H1 (cell line): ENCODE measurements around the gene EPHA8. TPM values are rescaled to one million over a fixed set of nuclear protein-coding genes. Genes with fewer than 3 reads are reported as not detected.

Source experiments
- CTCF ChIA-PET: fragments of 300-600 bp; sonication (Branson Sonifier 250); formaldehyde crosslinking; loops from one replicate; lab custom pipeline; 2021; ENCODE audit not compliant: partially characterized antibody; lab: Charles Lee
- POLR2A ChIA-PET: fragments of 300-600 bp; sonication (Branson Sonifier 250); formaldehyde crosslinking; loops from one replicate; lab custom pipeline; 2021; ENCODE audit warnings: inconsistent platforms; ENCODE audit not compliant: partially characterized antibody; lab: Charles Lee
- DNase-seq, 2 experiments: peaks; one replicate each; pipeline versions ENCODE4 v3.0.0 to v3.0.0-alpha.2; 2010 to 2022; ENCODE audit warnings: low spot score in 2 of 2, low read depth in 1 of 2, mixed read lengths in 1 of 2
- FAIRE-seq: peaks from 2 replicates; lab custom pipeline; 2011; peaks lifted over from hg19 to GRCh38; lab: Jason Lieb, UNC
- H2AFZ ChIP-seq: 2 replicates; pipeline ENCODE4 v1.8.1; 2012; ENCODE audit warnings: low read length, inconsistent platforms
- H2AK5ac ChIP-seq: 2 replicates; pipeline ENCODE4 v1.6.1; 2013; ENCODE audit warnings: low read depth, low read length
- H2BK120ac ChIP-seq: replicated peaks from 2 replicates; pipeline ENCODE3; 2013; ENCODE audit warnings: low read depth, low read length, inconsistent platforms
- H2BK12ac ChIP-seq: 2 replicates; pipeline ENCODE4 v1.6.1; 2013; ENCODE audit warnings: low read depth, low read length
- H2BK15ac ChIP-seq: 2 replicates; pipeline ENCODE4 v1.6.1; 2013; ENCODE audit warnings: low read length
- H2BK20ac ChIP-seq: 2 replicates; pipeline ENCODE4 v1.6.1; 2013; ENCODE audit warnings: low read length
- H2BK5ac ChIP-seq: 2 replicates; pipeline ENCODE4 v1.6.1; 2013; ENCODE audit warnings: low read depth, low read length
- H3K14ac ChIP-seq: 2 replicates; pipeline ENCODE4 v1.6.1; 2013; ENCODE audit warnings: inconsistent platforms; ENCODE audit not compliant: insufficient read length
- H3K18ac ChIP-seq: 2 replicates; pipeline ENCODE4 v1.6.1; 2013; ENCODE audit warnings: low read length; ENCODE audit errors: extremely low read depth
- H3K23ac ChIP-seq: 2 replicates; pipeline ENCODE4 v1.6.1; 2013; ENCODE audit warnings: inconsistent platforms; ENCODE audit not compliant: insufficient read length
- H3K23me2 ChIP-seq: 2 replicates; pipeline ENCODE4 v1.6.1; 2013; ENCODE audit warnings: low read depth, low read length
- H3K27ac ChIP-seq: 2 replicates; pipeline ENCODE4 v1.6.1; 2011; ENCODE audit warnings: low read depth, low read length, inconsistent platforms
- H3K27me3 ChIP-seq, 4 experiments: replicated peaks in 1 of 4; 1 replicate in 1 of 4; 2 replicates in 3 of 4; pipeline versions ENCODE4 v1.6.1 to v1.8.1; 2011 to 2013; ENCODE audit warnings: low read length in 3 of 4, mild to moderate bottlenecking in 3 of 4, inconsistent platforms in 2 of 4, mixed read lengths in 2 of 4, moderate library complexity in 1 of 4; ENCODE audit not compliant: control insufficient read depth in 3 of 4, insufficient read depth in 3 of 4; ENCODE audit errors: extremely low read depth in 1 of 4
- H3K36me3 ChIP-seq, 4 experiments: 2 replicates each; pipeline versions ENCODE4 v1.6.1 to v1.8.1; 2011 to 2013; ENCODE audit warnings: mild to moderate bottlenecking in 4 of 4, low read length in 3 of 4, moderate library complexity in 2 of 4, control low read depth in 1 of 4, inconsistent platforms in 1 of 4; ENCODE audit not compliant: insufficient read depth in 4 of 4, control insufficient read depth in 2 of 4
- H3K4ac ChIP-seq: replicated peaks from 2 replicates; pipeline ENCODE3; 2013; ENCODE audit warnings: low read length, low read depth, mixed read lengths, inconsistent platforms; ENCODE audit not compliant: insufficient read length
- H3K4me1 ChIP-seq, 4 experiments: replicated peaks in 1 of 4; 1 replicate in 1 of 4; 2 replicates in 3 of 4; pipeline versions ENCODE4 v1.6.1 to v1.8.1; 2011 to 2013; ENCODE audit warnings: low read length in 3 of 4, inconsistent platforms in 2 of 4, mixed read lengths in 1 of 4; ENCODE audit not compliant: insufficient read depth in 4 of 4, control insufficient read depth in 3 of 4
- H3K4me2 ChIP-seq, 2 experiments: 2 replicates each; pipeline versions ENCODE4 v1.6.1 to v1.8.1; 2011 to 2013; ENCODE audit warnings: low read depth in 2 of 2, low read length in 2 of 2, control low read depth in 1 of 2, inconsistent platforms in 1 of 2, mild to moderate bottlenecking in 1 of 2; ENCODE audit not compliant: insufficient read depth in 1 of 2
- H3K4me3 ChIP-seq, 4 experiments: fragments of 200-600, 300-600 bp in 1 of 4; sonication (generic), shearing (Covaris generic), sonication (Bioruptor Twin) in 1 of 4; 2 replicates each; pipeline versions ENCODE4 v1.5.1 to v1.8.1; 2011 to 2016; ENCODE audit warnings: low read length in 4 of 4, low read depth in 3 of 4, control low read depth in 2 of 4, inconsistent platforms in 2 of 4, mild to moderate bottlenecking in 2 of 4, mixed read lengths in 1 of 4, moderate library complexity in 1 of 4; ENCODE audit not compliant: insufficient read depth in 2 of 4; ENCODE audit errors: extremely low read depth in 1 of 4
- H3K56ac ChIP-seq: replicated peaks from 2 replicates; pipeline ENCODE3; 2013; ENCODE audit warnings: low read depth, mild to moderate bottlenecking, mixed read lengths, low read length, inconsistent platforms; ENCODE audit not compliant: insufficient read length
- H3K79me1 ChIP-seq: 2 replicates; pipeline ENCODE4 v1.6.1; 2013; ENCODE audit warnings: low read depth, low read length, control low read depth
- H3K79me2 ChIP-seq, 2 experiments: 2 replicates each; pipeline versions ENCODE4 v1.6.1 to v1.8.1; 2012 to 2013; ENCODE audit warnings: low read length in 2 of 2, mild to moderate bottlenecking in 2 of 2, inconsistent platforms in 1 of 2; ENCODE audit not compliant: insufficient read depth in 2 of 2, control insufficient read depth in 1 of 2
- H3K9ac ChIP-seq, 4 experiments: replicated peaks in 1 of 4; 1 replicate in 1 of 4; 2 replicates in 3 of 4; pipeline versions ENCODE4 v1.6.1 to v1.8.1; 2011 to 2013; ENCODE audit warnings: low read depth in 3 of 4, low read length in 3 of 4, control low read depth in 2 of 4, mild to moderate bottlenecking in 2 of 4, moderate library complexity in 2 of 4, inconsistent platforms in 1 of 4; ENCODE audit errors: extremely low read depth in 1 of 4
- H3K9me3 ChIP-seq, 2 experiments: 2 replicates each; pipeline versions ENCODE4 v1.6.1 to v1.8.1; 2012 to 2013; ENCODE audit warnings: mild to moderate bottlenecking in 2 of 2, moderate library complexity in 2 of 2, control low read depth in 1 of 2, inconsistent platforms in 1 of 2, low read depth in 1 of 2, low read length in 1 of 2, mixed read lengths in 1 of 2; ENCODE audit not compliant: insufficient read depth in 2 of 2
- H4K20me1 ChIP-seq, 2 experiments: replicated peaks in 1 of 2; 2 replicates each; pipeline versions ENCODE3 to v1.8.1; 2011 to 2013; ENCODE audit warnings: inconsistent platforms in 2 of 2, low read length in 2 of 2, mild to moderate bottlenecking in 1 of 2; ENCODE audit not compliant: insufficient read depth in 2 of 2, control insufficient read depth in 1 of 2
- H4K5ac ChIP-seq: 2 replicates; pipeline ENCODE4 v1.6.1; 2013; ENCODE audit warnings: low read length, low read depth, mixed read lengths, inconsistent platforms; ENCODE audit not compliant: insufficient read length
- H4K8ac ChIP-seq: 2 replicates; pipeline ENCODE4 v1.8.0; 2013; ENCODE audit warnings: mild to moderate bottlenecking, moderate library complexity, low read length, inconsistent platforms; ENCODE audit not compliant: insufficient read depth; ENCODE audit errors: extremely low read depth
- H4K91ac ChIP-seq: replicated peaks from 2 replicates; pipeline ENCODE3; 2013; ENCODE audit warnings: low read length, mixed read lengths, inconsistent platforms; ENCODE audit not compliant: insufficient read length
- CHD2 ChIP-seq: IDR thresholded peaks from 2 replicates; pipeline ENCODE4 v1.6.1; 2012; ENCODE audit warnings: low read length, improper control_type of control experiment
- JUN ChIP-seq: IDR thresholded peaks from 2 replicates; pipeline ENCODE4 v1.6.1; 2011; ENCODE audit warnings: low read depth, mild to moderate bottlenecking, improper control_type of control experiment, low read length
- JUND ChIP-seq: IDR thresholded peaks from 2 replicates; pipeline ENCODE4 v1.6.1; 2011; ENCODE audit warnings: mild to moderate bottlenecking, improper control_type of control experiment, low read length
- WGBS, 2 experiments: shearing (Covaris generic) in 1 of 2; methylation state at CpG; one replicate each; pipeline versions ENCODE4 v1.1.6 to v1.1.7; 2013 to 2015; ENCODE audit warnings: low lambda C conversion rate in 2 of 2, mixed read lengths in 2 of 2, inconsistent platforms in 1 of 2, low coverage in 1 of 2, missing lambda C conversion rate in 1 of 2; ENCODE audit not compliant: insufficient replicate concordance in 2 of 2, insufficient coverage in 1 of 2, insufficient read length in 1 of 2; ENCODE audit errors: extremely low coverage in 1 of 2, missing lambda C conversion rate in 1 of 2; 5-methylcytosine and 5-hydroxymethylcytosine counted together
- polyA plus RNA-seq, 7 experiments: library from polyadenylated mRNA; depleted of rRNA in 3 of 7; stranded (reverse) in 5 of 7; unstranded in 2 of 7; fragments of >200 nt in 5 of 7; fragments of 200-250 nt in 2 of 7; gene quantifications; 1 replicate in 5 of 7; 2 replicates in 1 of 7; 4 replicates in 1 of 7; pipeline versions ENCODE4 v1.2.1 to v1.2.3, GENCODE V29; 2011 to 2013; ENCODE audit warnings: missing spikeins in 2 of 7, mixed read lengths in 2 of 7
- total RNA-seq: library from RNA; stranded (reverse); fragmentation: NEBNext Ultra II Directional; extraction: Animal tissue kit (Norgen Biotek cat#: 25700); gene quantifications from 2 replicates; pipeline ENCODE4 v1.2.1, GENCODE V29; 2021

EPHA8 gene
- total and polyA plus RNA-seq, 2 of the 8 experiments (the other 6 are each of a cell fraction or from before 2014, with no cell fraction given), result 4.0 to 8.4 TPM

GRCh38 chr1:22536506-22536905, 26.8 kb upstream of the EPHA8 start:
- ChIA-PET CTCF (interaction anchor here (2.5 kb wide), 1 partner anchor 105 kb away, joined by 7 read pairs; no protein-coding TSS in a partner anchor), POLR2A (no interaction called here)
- Histone ChIP-seq H3K27ac (no peak overlapping the region), H3K23ac (no peak overlapping the region), H3K36me3 (no peaks in the 10 kb centered on the region), H2AK5ac (no peak overlapping the region), H3K4ac (no peak overlapping the region), H2BK20ac (no peak overlapping the region), H3K9me3 (no peaks in the 10 kb centered on the region), H3K18ac (no peak overlapping the region), H3K56ac (no peak overlapping the region), H2BK12ac (0 out of 2 replicates have a peak overlapping the region, but pooled peaks have one; percentile 27), H3K14ac (no peak overlapping the region), H3K79me1 (no peaks in the 10 kb centered on the region), H3K27me3 (no peaks in the 10 kb centered on the region), H2AFZ (no peak overlapping the region), H3K4me1 (no peaks in the 10 kb centered on the region; a peak in 1 of 7 replicates), H3K23me2 (no peaks in the 10 kb centered on the region), H2BK15ac (no peak overlapping the region), H2BK120ac (no peak overlapping the region), H3K9ac (no peak overlapping the region), H4K8ac (no peak overlapping the region), H4K91ac (no peak overlapping the region), H4K20me1 (no peaks in the 10 kb centered on the region), H3K4me2 (no peak overlapping the region), H3K4me3 (no peak overlapping the region), H3K79me2 (no peaks in the 10 kb centered on the region), H4K5ac (no peak overlapping the region), H2BK5ac (no peak overlapping the region)
- DNase-seq, result no peak
- 89% methylated on average over 7 of the region's 7 CpGs; no CpG with 5 or more reads in 1 of the 2 experiments for WGBS, 2 experiments
- TF ChIP-seq JUN (no peak), CHD2 (no peak), JUND (no peak)
- no peak for FAIRE-seq
